ENCODE measurements around the gene OR4D10.

DNA sequence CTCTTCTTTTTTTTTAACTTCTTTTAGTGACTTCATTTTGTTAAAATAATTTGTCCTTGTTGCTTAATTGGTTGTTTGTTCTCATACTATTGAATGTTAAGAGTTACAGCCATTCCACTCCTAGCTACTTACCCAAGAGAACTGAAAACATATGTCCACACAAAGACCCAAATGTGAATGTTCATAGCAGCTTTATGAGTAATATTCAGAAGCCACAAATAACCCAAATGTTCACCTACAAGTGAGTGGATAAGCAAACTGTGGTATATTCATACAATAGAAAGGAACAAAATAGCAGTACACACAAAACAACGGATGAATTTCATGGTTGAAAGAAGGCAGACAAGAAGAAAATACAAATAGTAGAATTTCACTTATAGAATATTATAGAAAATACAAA lies 28.8 kb downstream of the OR4D10 start:
- TF ChIP-seq BHLHE40 (IDR thresholded peaks at IDR 0.05; ENCODE audit: low read depth, low read length): no peak
- TF ChIP-seq MAFK (IDR thresholded peaks at IDR 0.05; ENCODE audit: low read depth, low read length): no peak
- TF ChIP-seq MXI1 (IDR thresholded peaks at IDR 0.05; ENCODE audit: borderline replicate concordance, low read depth, low read length): no peak
- TF ChIP-seq, protein P1, sequence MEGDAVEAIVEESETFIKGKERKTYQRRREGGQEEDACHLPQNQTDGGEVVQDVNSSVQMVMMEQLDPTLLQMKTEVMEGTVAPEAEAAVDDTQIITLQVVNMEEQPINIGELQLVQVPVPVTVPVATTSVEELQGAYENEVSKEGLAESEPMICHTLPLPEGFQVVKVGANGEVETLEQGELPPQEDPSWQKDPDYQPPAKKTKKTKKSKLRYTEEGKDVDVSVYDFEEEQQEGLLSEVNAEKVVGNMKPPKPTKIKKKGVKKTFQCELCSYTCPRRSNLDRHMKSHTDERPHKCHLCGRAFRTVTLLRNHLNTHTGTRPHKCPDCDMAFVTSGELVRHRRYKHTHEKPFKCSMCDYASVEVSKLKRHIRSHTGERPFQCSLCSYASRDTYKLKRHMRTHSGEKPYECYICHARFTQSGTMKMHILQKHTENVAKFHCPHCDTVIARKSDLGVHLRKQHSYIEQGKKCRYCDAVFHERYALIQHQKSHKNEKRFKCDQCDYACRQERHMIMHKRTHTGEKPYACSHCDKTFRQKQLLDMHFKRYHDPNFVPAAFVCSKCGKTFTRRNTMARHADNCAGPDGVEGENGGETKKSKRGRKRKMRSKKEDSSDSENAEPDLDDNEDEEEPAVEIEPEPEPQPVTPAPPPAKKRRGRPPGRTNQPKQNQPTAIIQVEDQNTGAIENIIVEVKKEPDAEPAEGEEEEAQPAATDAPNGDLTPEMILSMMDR (conservative IDR thresholded peaks at IDR 0.05; ENCODE audit: low read depth, low read length): no peak
